Measurements from ENCODE around the gene NCOA7. TPM values are rescaled to one million over a fixed set of nuclear protein-coding genes. Genes with fewer than 3 reads are reported as not detected.

NCOA7 gene
- total and polyA plus RNA-seq, 12 donors: 24.5 to 180 (median 70.8) TPM

DNA sequence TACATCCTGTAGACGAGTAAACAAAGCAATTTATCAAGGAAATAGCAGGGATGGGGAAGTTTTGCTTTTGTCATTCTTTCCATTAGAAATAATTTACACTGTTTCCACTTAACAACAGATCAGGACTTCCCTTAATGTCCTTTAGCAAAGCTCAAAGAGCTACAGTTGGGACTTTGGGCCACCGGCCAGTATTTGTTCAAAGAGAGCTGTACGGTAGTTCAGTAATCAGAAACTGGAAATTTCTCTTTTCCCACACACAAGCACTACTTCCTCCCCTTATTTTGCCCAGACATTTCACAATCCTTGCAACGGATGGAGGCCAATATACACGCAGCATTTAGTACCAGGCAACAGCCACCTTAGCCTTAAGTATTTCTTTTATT is 153.7 kb downstream of the NCOA7 start:
- H3K27ac ChIP-seq: peak overlapping the region; percentile 49 to 85 (median 81)
- H3K4me1 ChIP-seq (replicated peaks in 1 of 2): peaks cover 29 to 66% of the 10 kb centered on the region in 2 donors
- WGBS, 4 donors: 3 to 8% (median 7%) methylated on average over 5 of the region's 5 CpGs
- H3K9me3 ChIP-seq (replicated peaks in 1 of 3): no peaks in the 10 kb centered on the region
- DNase-seq: peak; percentile 62 to 90 (median 80)
- no peaks in the 10 kb centered on the region for H3K36me3 ChIP-seq (replicated peaks in 1 of 2)
- H3K27me3 ChIP-seq: no peaks in the 10 kb centered on the region
- intact Hi-C loops (cut with DNase I): no loop called here
- no peak overlapping the region for H3K4me3 ChIP-seq
- TF ChIP-seq, protein P1, sequence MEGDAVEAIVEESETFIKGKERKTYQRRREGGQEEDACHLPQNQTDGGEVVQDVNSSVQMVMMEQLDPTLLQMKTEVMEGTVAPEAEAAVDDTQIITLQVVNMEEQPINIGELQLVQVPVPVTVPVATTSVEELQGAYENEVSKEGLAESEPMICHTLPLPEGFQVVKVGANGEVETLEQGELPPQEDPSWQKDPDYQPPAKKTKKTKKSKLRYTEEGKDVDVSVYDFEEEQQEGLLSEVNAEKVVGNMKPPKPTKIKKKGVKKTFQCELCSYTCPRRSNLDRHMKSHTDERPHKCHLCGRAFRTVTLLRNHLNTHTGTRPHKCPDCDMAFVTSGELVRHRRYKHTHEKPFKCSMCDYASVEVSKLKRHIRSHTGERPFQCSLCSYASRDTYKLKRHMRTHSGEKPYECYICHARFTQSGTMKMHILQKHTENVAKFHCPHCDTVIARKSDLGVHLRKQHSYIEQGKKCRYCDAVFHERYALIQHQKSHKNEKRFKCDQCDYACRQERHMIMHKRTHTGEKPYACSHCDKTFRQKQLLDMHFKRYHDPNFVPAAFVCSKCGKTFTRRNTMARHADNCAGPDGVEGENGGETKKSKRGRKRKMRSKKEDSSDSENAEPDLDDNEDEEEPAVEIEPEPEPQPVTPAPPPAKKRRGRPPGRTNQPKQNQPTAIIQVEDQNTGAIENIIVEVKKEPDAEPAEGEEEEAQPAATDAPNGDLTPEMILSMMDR (IDR thresholded peaks at IDR 0.05): no peak
- TF ChIP-seq POLR2A (IDR thresholded peaks at IDR 0.05): no peak

DNA sequence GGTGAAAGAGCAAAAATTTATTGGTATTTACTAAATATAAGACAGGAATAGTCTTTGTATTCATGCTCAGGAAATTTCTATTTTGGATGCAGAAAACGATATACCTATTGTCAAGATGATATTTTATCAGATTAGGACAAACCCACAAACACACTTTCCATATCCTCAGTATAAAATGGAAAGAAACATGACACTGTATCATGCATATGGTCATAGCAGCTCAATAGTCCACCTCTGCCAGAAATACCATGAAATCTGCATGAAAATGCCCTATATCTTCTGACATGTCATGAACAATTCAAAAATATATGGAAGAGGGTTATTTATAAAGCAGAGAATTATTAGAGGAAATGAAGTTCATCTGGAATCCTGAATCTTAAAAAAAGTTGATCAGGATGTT is 154.1 kb downstream of the NCOA7 start:
- WGBS, 4 donors: 51 to 62% (median 57%) methylated on average over 1 of the region's 1 CpG
- peak overlapping the region; percentile 49 to 85 (median 81) for H3K27ac ChIP-seq

GRCh38 chr6:125945378-125946141 is 154.8 kb downstream of the NCOA7 start:
- WGBS, 4 donors: 32 to 49% (median 36%) methylated on average over 1 of the region's 1 CpG
- Histone ChIP-seq H3K9me3 (replicated peaks in 1 of 3) (no peaks in the 10 kb centered on the region), H3K27me3 (no peaks in the 10 kb centered on the region), H3K4me1 (replicated peaks in 1 of 2) (peaks cover 29 to 66% of the 10 kb centered on the region in 2 donors), H3K36me3 (replicated peaks in 1 of 2) (no peaks in the 10 kb centered on the region), H3K27ac (peak overlapping the region; percentile 49 to 85 (median 81)), H3K4me3 (no peak overlapping the region)
- intact Hi-C loops (cut with DNase I): no loop called here
- TF ChIP-seq, protein P1 (IDR thresholded peaks at IDR 0.05): no peak
- TF ChIP-seq POLR2A (IDR thresholded peaks at IDR 0.05): peak in 1 of 2 donors; percentile 15
- peak in 5 of 7 donors; percentile 51 to 69 (median 56) for DNase-seq

More for the DNA sequence above, 154.1 kb downstream of the NCOA7 start:
- intact Hi-C loops (cut with DNase I): no loop called here
- Histone ChIP-seq H3K27me3 (no peaks in the 10 kb centered on the region), H3K36me3 (replicated peaks in 1 of 2) (no peaks in the 10 kb centered on the region), H3K4me3 (no peak overlapping the region), H3K9me3 (replicated peaks in 1 of 3) (no peaks in the 10 kb centered on the region), H3K4me1 (replicated peaks in 1 of 2) (peaks cover 29 to 66% of the 10 kb centered on the region in 2 donors)
- no peak for DNase-seq
- TF ChIP-seq POLR2A (IDR thresholded peaks at IDR 0.05): no peak
- TF ChIP-seq, protein P1 (IDR thresholded peaks at IDR 0.05): no peak

GRCh38 chr6:125947615-125948014 is 156.9 kb downstream of the NCOA7 start:
- Histone ChIP-seq H3K36me3 (replicated peaks in 1 of 2) (no peaks in the 10 kb centered on the region), H3K9me3 (replicated peaks in 1 of 3) (no peaks in the 10 kb centered on the region), H3K27me3 (no peaks in the 10 kb centered on the region), H3K27ac (peak overlapping the region in 2 of 5 donors; percentile 4 to 83), H3K4me3 (no peak overlapping the region), H3K4me1 (replicated peaks in 1 of 2) (peaks cover 29 to 63% of the 10 kb centered on the region in 2 donors)
- TF ChIP-seq, protein P1 (IDR thresholded peaks at IDR 0.05): no peak
- no peak for TF ChIP-seq POLR2A (IDR thresholded peaks at IDR 0.05)
- peak in 6 of 7 donors; percentile 34 to 70 (median 56) for DNase-seq
- intact Hi-C loops (cut with DNase I): no loop called here
- WGBS, 4 donors: 77 to 82% (median 78%) methylated on average over 2 of the region's 2 CpGs

Data from adrenal gland (tissue), 12 donors.